Ramos (cell line): ENCODE results near the gene ARL6IP4.

Experiments
- in situ Hi-C: fragments of 300-500 bp; cut with MboI; formaldehyde crosslinking; loops from one replicate; pipeline ENCODE4 v1.14.3; 2022; ENCODE audit warnings: low sequenced_read_pairs; ENCODE audit not compliant: unreplicated experiment

ARL6IP4 gene

DNA sequence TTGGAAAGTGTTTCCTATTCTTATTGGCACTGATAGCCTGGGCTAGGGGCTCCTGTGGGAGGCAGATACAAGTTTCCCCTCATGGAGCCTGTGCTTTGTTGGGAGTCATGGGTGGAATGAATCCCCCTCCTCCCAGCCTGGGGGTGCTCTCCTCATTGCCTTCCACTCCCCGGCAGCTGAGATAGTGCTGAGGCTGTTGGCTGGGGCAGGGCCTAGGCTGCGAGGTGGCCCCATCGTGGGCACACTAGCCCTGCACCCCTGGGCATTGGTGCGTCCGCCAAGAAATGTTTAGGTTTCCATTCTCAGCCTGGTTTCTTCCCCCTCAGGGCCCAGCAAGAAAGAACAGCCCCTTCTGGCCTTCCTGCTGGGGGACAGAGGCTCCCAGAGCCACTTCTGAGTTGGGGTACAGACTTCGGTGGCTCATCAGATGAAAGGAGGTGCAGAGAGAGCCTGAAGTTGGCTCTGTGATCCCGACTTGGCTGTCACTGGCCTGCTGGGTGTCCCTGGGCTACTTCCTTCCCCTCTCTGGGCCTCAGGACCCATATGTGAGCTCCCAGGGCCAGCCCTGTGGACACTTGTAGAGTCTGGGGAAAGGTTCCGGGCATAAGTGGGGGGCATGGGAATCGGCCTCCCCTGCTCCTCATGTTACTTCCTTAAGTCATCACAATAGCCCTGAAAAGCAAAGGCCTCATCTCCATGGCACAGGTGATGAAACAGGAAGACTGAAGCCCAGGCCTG is 2.7 kb upstream of the ARL6IP4 start:
- in situ Hi-C loops: no loop called here

DNA sequence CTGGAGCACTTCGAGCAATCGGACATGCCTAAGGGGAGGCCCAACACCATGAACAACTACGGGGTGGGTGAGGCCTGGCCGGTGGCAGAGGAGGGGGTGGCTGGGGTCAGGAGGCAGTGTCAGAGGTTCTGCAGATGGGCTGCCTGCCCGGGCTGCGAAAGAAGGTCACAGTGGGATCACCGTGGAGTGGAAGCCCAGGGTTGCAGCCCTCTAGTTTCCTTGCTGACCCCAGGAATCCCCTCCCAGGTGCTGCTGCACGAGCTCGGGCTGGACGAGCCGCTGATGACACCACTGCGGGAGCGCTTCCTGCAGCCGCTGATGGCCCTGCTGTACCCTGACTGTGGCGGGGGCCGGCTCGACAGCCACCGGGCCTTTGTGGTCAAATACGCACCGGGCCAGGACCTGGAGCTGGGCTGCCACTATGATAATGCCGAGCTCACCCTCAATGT is 1.9 kb upstream of the ARL6IP4 start:
- in situ Hi-C loops: no loop called here

DNA sequence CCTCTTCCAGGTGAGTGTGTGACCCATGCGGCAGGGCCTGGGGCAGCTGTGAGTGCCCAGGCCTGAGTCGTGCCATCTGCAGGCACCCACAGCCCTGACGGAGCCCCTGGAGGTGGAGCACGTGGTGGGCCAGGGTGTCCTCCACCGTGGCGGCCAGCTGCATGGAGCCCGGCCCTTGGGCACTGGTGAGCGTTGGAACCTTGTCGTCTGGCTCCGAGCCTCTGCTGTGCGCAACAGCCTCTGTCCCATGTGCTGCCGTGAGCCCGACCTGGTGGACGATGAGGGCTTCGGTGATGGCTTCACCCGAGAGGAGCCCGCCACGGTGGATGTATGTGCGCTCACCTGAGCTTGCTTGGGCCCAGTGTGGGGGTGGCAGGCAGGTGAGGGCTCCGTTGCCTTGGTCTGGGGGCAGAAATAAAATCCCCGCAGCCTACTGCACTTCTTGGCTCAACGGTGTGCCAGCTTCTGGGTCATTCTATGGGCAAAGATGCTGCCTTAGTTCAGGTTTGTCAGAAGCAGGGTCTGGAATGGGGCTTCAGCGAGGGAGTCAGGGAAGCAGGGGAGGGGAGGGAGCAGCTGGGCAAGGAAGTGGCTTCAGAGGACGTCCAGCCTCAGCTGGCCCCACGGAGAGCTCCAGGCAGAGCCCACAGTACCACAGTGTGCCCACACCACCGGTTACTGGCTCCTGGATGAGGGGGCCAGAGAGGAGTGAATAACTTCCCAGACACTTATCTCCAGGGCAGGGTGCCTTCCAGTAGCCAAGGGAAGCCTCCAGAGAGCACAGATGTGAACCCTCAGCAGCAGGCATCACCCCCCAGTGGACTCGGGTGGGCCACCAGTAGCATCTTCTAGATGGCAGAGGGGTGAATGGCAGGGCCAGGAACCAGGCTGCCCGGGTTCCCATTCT is 1.2 kb upstream of the ARL6IP4 start:
- in situ Hi-C loops: no loop called here

DNA sequence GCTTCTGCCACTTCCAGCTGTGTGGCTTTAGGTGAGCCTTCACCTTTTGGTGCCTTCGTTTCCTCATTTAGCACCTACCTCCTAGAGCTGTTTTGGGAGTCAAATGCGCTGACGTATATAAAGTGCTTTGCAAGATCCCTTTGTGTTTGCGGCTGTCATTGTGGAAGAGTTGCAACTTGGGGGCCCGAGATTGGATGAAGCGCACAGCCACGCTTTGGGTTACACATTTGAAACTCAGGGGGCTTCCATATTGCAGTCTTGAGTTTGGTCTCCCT is 636 bp upstream of the ARL6IP4 start:
- in situ Hi-C loops: no loop called here

DNA sequence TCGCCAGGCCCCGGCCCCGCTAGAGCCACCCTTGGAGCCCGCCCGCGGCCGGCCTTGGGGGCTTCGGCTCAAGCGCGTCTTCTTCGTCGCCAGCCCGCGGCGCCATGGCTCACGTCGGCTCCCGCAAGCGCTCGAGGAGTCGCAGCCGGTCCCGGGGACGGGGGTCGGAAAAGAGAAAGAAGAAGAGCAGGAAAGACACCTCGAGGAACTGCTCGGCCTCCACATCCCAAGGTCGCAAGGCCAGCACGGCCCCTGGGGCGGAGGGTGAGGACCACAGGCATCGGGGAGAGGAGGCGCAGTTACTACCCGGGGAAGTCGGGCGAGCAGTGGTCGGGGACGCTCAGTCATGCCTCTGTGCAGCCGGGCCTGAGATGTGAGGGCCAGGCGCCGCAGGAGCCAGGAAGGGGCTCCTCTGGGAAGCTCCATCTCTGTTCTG is 573 bp downstream of the ARL6IP4 start:
- in situ Hi-C loops: no loop called here

DNA sequence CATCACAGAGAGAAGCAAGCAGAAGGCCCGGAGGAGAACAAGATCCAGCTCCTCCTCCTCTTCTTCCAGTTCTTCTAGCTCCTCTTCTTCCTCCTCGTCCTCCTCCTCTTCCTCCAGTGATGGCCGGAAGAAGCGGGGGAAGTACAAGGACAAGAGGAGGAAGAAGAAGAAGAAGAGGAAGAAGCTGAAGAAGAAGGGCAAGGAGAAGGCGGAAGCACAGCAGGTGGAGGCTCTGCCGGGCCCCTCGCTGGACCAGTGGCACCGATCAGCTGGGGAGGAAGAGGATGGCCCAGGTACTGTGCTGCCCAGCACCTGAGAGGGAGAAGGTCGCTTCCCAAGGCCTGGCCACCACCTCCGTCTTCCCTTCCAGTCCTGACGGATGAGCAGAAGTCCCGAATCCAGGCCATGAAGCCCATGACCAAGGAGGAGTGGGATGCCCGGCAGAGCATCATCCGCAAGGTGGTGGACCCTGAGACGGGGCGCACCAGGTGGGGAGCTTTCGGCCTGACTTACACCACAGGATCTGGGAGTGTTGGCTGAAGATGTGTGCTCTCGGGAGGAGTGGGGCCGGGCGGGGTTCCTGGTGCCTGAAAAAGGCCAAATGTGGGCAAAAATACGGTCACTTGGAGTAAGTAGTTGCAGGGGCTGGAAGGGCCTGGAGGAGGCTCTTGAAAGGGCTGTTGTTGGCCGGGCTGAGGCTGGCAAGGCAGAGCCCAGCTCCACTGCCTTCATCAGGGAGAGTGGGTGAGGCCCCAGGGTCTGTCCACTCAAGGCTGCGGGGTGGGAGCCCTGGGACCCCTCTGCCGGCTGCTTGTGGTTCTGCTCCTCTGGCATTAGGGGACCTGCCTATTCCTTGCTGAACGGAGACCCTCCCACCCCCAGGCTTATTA is 1.4 kb downstream of the ARL6IP4 start:
- in situ Hi-C loops: no loop called here

DNA sequence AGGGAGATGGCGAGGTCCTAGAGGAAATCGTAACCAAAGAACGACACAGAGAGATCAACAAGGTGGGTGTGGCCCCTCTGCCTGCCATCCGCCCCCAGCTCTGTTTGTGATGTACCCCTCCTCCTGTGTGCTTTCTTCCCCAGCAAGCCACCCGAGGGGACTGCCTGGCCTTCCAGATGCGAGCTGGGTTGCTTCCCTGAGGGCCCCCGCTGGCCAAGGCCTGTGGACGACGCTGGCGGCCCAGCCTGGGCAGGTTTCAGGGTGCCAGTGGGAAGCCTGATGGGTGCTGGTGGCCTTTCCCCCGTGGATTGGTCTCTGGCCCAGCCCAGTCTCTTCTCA is 2.0 kb downstream of the ARL6IP4 start:
- in situ Hi-C loops: no loop called here

DNA sequence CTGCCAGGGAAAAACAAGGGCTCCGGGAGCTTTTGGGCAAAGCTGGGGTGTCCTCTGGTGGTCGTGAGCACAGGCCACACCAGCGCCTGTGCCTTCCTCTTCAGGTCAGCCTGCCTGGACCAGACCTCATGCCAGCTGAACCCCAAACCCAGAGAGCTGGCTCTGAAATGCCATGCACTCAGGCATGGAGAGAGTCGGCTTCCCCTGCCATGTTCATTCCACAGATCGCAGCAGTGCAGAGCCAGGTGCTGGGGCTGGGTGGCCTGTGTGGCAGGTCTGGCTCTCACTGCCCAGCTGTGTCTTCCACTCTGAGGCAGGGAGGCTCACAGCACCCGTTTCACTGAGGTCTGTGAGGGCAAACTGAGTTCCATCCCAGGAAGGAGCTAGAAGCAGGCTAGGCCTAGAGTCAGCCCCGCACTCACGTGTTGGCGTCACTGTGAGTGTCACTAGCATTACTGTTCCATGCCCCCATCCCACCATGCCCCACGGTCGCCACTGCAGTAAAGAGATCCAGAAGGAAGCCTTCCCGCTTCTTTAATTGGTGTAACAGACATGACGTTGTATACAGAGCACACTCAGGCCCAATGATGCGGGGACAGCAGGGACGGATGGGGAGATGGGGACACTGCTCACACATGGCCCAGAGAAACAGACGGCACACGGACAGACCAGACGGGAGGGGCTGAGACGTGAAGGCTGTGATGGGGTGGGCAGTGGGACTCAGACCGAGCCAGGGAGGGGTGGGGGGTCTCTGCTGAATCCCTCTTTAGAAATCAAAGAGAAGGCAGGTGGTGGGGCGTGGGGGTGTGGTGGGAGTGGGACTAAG is 2.7 kb downstream of the ARL6IP4 start:
- in situ Hi-C loops: no loop called here

DNA sequence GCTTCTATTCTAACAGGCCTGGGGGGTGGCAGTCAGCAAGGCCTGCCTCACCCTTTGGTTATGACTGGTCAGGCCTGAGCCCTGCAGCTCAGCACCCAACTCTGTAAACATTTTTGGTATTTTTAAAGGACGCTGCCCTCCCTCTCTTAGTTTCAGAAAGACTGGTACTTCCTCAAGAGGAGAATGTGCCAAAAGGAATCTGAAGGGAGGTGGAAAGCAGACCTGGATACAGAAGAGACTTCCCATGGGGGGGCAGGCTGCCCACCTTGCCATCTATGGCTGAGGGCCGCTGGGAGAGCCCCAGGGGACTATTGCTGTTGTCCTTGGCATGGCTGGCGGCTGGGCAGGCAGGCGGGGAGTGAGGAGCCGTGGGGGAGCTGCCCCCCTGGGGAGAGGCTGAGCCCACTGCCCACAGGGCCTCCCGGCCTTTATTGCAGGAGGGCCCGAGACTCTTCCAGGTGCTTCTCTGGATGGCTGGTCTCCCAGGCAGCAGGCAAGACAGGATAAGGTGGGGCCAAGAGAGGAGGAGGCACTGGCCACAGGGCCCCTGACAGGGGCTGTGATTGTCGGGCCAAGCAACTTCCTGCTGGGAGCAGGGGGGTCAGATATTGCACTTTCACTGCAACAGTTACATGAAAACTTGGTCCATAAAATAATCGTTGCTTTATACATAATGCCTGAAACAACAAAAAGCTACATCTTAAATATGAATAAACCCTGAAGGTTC is 3.5 kb downstream of the ARL6IP4 start:
- in situ Hi-C loops: no loop called here

DNA sequence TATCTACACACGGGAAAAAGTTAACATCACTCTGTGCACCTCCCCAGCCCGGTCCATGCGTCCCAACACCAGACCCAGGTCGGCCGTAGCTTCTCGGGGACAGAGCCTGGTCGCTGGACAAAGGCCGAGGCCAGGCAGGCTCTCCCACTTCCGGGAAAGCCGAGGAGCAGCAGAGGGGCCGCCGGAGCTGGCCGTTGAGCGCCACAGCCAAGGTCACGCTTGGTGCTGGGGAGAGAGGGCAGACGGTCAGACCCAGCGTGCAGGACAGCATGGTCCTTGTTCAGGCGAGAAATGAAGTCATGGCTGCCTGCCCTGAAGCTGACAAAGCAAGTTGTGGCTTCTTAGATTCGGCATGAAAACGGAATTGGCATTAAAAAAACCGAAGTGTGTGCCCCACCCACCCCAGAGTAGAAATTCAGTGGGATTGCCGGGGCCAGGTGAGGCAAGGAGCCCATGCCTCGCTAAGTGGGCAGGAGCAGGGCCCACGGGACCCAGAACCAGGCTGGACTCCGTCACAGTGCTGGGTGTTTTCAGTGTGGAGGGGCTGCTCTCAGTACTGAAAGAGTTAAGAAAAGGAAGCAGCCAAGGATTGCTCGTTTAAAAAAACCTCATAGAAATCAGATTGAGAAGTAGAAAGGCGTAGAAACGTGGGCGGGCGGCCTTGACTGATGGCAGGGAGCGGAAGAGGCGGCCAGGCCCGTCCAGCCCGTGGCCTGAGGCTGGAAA is 4.3 kb downstream of the ARL6IP4 start:
- in situ Hi-C loops: no loop called here

DNA sequence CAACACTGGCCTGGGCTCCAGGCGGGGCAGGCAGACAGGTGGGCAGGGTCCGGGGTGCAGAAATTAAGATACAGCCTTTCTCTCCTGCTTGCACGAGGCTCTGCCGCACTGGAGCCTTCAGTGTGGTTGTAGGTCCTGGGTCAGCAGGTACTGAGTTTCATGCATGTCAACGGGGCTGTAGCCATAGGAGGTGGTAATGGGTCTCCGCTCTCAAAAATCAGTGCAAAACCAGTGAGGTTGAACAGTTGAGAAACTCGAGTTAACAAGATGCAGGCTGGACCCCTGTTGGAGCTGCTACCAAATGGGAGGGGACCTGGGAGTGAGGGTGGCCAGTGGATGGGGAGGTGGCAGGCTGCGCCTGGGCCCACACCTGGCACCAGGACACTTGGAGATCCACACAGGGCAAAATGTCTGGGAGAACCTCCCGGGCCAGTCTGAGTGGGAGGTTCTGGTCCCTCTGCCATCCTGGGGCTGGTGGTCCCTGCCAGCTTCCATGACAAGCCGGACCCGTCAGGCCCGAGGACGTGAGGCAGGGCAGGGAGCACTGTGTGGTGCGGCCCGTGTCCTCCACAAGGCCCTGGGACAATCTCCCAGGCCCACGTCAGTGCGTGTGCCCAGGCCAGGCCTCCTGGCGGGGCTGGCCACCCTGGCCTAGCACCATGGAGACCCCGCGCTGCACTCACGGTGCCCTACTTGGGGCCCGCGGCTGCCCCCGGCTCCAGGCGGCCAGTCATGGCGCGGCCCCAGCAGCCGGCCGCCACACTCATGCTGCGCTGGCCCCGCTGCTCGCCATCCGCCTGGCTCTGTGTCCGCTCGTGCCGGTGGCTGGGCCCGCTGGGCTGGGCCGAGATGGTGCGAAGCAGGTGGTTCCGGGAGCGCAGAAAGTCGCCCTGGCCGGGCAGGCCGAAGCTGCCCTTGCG is 5.1 kb downstream of the ARL6IP4 start:
- in situ Hi-C loops: no loop called here

DNA sequence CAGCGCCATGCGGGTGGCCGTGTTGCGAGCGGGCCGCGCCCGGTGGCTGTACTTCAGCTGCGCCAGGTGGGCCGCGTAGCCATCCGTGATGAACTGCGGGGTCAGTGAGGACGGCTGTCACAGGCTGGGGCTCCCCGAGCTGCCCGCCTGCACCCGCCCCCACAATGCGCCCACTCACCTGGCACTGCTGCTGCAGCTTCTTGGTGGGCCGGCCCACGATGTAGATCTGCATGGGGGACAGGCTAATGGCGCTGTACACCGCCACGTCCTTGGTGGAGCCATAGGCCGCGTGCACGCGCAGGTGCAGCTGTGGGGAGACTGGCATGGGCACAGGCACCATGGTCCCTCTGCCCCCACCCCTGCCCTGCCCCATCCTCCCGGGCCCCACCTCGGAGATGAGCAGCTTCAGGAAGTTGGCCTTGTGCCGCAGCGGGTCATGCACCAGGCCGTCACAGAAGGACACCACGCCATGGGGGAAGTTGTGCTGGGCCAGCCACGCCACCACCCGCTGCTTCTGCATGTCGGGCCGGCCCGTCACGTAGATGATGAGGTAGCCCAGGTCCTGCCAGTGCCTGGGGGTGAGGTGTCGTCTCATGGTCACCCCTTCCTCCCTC is 5.9 kb downstream of the ARL6IP4 start:
- in situ Hi-C loops: no loop called here

DNA sequence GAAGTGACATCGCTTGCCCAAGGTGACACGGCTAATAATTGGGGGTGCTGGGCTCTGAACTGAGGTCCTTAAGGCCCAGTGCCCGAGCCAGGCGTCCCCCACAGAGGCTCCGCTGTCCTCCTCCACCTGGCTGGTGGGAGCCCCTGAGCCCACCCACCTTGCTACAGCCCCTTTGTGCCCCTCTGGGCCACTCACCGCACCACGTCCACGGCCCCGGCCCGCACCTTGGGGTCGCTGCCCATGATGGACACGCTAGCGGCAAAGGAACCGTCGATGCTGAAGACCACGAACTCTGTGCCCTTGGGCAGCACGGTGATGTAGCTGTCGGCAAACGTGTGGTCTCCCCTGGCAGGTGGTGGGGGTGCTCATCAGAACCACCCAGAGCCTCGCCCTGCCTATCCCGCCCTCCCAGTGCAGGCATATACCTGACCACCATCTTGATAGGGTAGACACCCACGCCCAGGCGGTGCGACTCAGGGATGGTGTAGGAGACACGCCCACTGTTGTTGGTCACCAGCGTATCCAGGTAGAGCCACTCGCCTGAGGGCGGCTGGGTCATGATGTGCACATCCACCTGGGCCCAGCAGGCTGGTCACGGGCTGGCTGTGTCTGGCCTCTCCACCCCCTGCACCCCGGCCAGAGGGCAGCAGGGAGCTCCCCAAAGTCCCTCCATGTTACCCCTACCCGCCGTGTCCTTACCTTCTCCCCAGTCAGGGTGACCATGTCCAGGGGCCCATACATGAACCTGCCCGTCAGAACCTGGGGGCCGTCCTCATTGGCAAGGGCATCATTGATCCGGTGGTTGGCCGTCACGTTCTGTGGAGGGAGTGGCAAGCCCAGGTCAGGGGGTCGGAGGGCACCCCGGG is 6.8 kb downstream of the ARL6IP4 start:
- in situ Hi-C loops: no loop called here

DNA sequence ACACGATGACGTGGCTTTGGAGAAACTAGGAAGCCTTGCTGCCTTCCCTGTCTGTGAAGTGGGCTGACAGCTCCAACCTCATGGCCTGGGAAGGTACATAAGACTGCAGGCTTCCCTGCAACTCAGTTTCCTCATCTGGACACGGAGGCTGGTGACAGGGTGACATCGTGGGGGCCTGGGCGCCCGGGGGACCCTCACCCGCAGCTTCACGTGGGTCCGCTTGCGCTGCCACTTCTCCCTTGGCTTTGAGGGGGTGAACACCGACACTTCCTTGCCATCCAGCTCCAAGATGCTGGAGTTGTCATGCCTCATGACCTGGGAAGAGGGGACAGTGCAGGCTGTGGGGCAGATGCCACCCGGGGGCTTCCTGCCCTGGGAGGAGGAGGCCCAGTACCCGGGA is 7.6 kb downstream of the ARL6IP4 start:
- in situ Hi-C loops: no loop called here

DNA sequence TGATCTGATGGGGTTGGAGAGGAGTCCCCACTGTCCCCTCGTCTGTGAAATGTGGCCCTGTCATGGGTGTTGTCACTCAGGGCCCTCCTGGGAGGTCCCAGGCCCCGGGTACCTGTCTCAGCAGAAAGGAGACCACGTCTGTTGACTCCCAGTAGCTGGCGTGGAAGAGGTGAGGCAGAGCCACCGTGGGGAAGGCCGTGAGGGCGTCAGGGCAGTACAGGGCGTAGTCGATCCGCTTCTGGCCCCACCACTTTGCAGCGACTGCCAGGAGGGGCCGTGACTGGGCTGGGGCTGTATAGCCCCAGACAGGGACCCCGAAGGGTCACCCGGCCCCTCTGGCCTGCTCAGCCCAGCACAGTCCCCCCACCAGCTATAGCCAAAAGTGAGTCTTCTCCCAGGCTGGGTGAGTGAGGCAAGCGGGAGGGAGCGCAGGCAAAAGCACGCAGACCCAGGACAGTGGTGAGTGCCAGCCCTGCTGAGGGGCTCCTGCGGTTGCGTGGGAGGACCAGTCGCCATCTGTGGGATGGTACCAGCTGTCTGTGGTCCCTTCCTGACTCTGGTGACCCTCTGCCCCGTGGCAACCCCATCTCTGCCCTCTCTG is 8.2 kb downstream of the ARL6IP4 start:
- in situ Hi-C loops: no loop called here

DNA sequence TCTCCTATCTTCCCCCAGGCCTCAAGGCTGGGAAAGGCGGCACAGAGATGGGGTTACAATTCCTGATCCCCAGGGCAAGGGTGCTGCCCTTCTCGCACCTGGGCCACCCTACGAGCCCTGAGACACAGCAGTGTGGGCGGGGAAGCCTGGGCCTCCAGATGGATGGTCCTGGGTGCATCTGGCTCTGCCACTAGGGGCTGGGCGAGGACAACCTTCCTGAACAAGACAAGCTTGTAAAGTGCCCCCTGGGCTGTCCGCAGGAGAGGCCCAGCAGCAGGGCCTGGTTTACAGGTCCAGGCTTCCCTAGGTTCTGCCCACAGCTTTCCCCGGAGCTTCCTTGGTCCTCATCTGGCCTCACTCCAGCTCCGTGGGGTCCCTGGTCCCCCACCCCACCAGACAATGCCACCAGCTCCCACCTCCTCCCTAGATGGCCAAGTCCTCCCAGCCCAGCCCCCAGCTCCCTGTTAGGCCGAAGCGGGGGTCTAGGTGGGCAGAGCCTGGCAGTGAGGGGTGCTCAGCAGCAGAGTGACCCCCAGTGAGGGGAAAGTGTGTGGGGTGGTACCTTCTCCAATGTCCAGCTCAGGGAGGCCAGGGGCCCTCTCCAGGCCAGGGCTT is 8.9 kb downstream of the ARL6IP4 start:
- in situ Hi-C loops: no loop called here
